C4-2B (cell line): ENCODE data around the gene IL16.

Experiments used
- CTCF ChIP-seq: fragments of 450-650 bp; conservative IDR thresholded peaks from 2 replicates; pipeline ENCODE4 v1.5.1; 2017; ENCODE audit warnings: mild to moderate bottlenecking
- ZFX ChIP-seq: fragments of 450-650 bp; IDR thresholded peaks from 2 replicates; pipeline ENCODE4 v1.6.1; 2017

- TF ChIP-seq CTCF (no peak), ZFX (no peak)
These were observed 100.0 kb downstream of the IL16 start for GRCh38 chr15:81296673-81297072.
